Panc1 (cell line): ENCODE results near the gene ZW10.

Experiments
- POLR2AphosphoS5 ChIP-seq: IDR thresholded peaks from 2 replicates; pipeline ENCODE4 v1.6.1; 2012; ENCODE audit warnings: mild to moderate bottlenecking, low read depth, low read length, moderate library complexity
- SIN3A ChIP-seq: IDR thresholded peaks from 2 replicates; pipeline ENCODE4 v1.6.1; 2012; ENCODE audit warnings: low read depth, mild to moderate bottlenecking, low read length, moderate library complexity, borderline replicate concordance; ENCODE audit not compliant: insufficient read depth
- TCF7L2 ChIP-seq: IDR thresholded peaks from 2 replicates; pipeline ENCODE4 v1.6.1; 2011; ENCODE audit warnings: mild to moderate bottlenecking, low read depth, low read length, inconsistent platforms
- TF ChIP-seq, protein P1 (sequence below): fragments of 450-650 bp; IDR thresholded peaks from 2 replicates; pipeline ENCODE4 v1.5.1; 2017; ENCODE audit warnings: mild to moderate bottlenecking
- TF ChIP-seq, protein P2 (sequence below), 2 experiments: IDR thresholded peaks; 2 replicates each; pipeline ENCODE4 v1.6.1; 2011 to 2012; ENCODE audit warnings: low read depth in 2 of 2, control low read depth in 1 of 2, low read length in 1 of 2, mild to moderate bottlenecking in 1 of 2, moderate library complexity in 1 of 2; ENCODE audit not compliant: insufficient read depth in 1 of 2

DNA sequence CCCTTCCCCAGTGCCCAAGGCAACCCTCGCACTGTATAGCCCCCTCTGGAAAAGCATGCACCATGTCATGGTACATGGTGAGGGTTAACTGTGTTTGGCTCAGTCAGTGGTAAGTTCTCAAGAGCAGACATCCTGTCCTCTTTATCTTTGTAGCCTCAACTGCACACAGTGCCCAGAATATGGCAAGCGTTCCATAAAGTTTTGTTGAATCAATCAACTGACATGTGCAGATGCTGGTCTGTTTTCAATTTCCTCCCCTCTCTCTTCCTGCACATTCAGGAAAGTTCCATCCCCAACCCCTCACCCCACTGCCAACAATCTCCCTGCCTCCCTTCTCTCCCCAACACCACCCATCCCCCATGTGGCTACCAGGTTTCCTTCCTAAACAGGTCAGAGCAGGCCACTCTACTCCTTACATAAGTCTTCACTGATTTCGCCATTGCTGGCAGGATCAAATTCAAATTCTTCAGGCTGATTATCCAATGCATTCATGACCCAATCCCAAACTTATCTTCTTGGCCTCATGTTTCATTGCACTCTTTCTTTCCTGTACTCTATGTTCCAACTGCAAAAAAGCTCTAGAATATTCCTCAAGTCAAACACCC, 51.9 kb downstream of the ZW10 start:
- TF ChIP-seq, protein P1, sequence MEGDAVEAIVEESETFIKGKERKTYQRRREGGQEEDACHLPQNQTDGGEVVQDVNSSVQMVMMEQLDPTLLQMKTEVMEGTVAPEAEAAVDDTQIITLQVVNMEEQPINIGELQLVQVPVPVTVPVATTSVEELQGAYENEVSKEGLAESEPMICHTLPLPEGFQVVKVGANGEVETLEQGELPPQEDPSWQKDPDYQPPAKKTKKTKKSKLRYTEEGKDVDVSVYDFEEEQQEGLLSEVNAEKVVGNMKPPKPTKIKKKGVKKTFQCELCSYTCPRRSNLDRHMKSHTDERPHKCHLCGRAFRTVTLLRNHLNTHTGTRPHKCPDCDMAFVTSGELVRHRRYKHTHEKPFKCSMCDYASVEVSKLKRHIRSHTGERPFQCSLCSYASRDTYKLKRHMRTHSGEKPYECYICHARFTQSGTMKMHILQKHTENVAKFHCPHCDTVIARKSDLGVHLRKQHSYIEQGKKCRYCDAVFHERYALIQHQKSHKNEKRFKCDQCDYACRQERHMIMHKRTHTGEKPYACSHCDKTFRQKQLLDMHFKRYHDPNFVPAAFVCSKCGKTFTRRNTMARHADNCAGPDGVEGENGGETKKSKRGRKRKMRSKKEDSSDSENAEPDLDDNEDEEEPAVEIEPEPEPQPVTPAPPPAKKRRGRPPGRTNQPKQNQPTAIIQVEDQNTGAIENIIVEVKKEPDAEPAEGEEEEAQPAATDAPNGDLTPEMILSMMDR: no peak
- no peak for TF ChIP-seq SIN3A
- TF ChIP-seq POLR2AphosphoS5: no peak
- no peak for TF ChIP-seq TCF7L2
- TF ChIP-seq, protein P2, sequence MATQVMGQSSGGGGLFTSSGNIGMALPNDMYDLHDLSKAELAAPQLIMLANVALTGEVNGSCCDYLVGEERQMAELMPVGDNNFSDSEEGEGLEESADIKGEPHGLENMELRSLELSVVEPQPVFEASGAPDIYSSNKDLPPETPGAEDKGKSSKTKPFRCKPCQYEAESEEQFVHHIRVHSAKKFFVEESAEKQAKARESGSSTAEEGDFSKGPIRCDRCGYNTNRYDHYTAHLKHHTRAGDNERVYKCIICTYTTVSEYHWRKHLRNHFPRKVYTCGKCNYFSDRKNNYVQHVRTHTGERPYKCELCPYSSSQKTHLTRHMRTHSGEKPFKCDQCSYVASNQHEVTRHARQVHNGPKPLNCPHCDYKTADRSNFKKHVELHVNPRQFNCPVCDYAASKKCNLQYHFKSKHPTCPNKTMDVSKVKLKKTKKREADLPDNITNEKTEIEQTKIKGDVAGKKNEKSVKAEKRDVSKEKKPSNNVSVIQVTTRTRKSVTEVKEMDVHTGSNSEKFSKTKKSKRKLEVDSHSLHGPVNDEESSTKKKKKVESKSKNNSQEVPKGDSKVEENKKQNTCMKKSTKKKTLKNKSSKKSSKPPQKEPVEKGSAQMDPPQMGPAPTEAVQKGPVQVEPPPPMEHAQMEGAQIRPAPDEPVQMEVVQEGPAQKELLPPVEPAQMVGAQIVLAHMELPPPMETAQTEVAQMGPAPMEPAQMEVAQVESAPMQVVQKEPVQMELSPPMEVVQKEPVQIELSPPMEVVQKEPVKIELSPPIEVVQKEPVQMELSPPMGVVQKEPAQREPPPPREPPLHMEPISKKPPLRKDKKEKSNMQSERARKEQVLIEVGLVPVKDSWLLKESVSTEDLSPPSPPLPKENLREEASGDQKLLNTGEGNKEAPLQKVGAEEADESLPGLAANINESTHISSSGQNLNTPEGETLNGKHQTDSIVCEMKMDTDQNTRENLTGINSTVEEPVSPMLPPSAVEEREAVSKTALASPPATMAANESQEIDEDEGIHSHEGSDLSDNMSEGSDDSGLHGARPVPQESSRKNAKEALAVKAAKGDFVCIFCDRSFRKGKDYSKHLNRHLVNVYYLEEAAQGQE (IDR thresholded peaks at IDR 0.05; ENCODE audit: insufficient read depth in 1 of 2, low read depth in 2 of 2, low read length in 1 of 2): no peak
